LNCAP (cell line): ENCODE data around the gene ATP5MC2.

Source experiments
- CTCF ChIP-seq: fragments of 450-650 bp; IDR thresholded peaks from 2 replicates; pipeline ENCODE4 v1.5.1; 2017; ENCODE audit warnings: mild to moderate bottlenecking

Gene ATP5MC2

GRCh38 chr12:53659011-53659551 is 16.8 kb downstream of the ATP5MC2 start:
- TF ChIP-seq CTCF, result no peak

DNA sequence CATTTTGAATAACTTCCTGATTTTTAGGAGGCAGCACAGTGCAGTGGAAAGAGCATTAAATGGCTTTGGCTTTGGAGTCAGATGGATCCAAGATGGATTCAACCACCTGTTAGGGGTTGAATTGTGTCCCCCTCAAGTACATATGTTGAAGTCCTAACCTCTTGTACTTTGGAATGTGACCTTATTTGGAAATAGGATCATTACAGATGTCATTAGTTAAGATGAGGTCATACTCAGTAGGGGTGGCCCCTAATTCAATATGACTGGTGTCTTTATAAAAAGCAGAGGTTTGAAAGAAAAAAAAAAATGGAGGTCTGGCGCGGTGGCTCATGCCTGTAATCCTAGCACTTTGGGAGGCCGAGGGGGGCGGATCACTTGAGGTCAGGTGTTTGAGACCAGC is 18.8 kb downstream of the ATP5MC2 start:
- TF ChIP-seq CTCF, result no peak

DNA sequence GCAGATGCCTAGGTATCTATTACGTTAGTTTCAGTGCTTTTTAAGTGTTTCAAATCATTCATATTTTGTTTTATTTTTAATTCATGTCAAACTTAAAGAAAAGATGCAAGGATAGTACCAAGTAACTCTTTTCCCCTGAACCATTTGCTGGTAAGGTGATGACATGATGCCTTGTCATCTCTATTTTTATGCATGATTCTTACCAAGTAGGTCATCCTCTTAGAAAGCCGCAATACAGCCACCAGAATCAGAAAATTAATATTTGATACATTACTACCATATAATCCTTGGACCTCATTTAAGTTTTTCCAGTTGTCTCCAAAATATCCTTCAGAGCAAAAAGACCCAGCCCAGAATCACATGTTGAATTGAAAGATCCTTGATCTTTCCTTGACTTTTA is 22.3 kb downstream of the ATP5MC2 start:
- TF ChIP-seq CTCF, result no peak

DNA sequence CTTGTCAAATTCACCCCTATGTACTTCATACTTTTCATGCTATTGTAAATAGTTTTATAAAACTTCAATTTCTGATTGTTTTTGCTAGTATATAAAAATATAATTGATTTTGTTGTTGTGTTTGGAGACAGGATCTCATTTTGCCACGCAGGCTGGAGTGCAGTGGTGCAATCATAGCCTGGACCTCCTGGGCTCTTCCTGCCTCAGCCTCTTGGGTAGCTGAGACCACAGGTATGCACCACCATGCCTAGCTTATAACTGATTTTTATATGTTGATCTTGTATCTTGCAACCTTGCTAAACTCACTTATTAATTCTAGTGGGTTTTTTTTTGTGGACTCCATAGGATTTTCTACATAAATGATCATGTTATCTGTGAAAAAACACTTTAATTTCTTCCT is 23.5 kb downstream of the ATP5MC2 start:
- no peak for TF ChIP-seq CTCF

DNA sequence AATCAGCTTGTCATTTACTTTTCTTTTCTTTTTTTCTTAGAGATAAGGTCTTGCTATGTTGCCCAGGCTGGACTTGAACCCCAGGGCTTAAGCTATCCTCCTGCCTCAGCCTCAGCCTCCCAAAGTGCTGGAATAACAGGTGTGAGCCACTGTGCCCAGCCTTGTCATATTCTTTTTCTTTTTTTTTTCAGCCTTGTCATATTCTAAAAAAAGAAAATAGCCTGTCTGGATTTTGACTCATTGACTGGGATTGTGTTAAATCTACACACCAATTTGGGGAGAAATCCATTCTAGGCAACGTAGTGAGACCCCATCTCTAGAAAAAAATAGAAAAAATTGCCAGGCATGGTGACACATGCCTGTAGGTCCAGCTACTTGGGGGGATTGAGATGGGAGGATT is 24.1 kb downstream of the ATP5MC2 start:
- no peak for TF ChIP-seq CTCF

DNA sequence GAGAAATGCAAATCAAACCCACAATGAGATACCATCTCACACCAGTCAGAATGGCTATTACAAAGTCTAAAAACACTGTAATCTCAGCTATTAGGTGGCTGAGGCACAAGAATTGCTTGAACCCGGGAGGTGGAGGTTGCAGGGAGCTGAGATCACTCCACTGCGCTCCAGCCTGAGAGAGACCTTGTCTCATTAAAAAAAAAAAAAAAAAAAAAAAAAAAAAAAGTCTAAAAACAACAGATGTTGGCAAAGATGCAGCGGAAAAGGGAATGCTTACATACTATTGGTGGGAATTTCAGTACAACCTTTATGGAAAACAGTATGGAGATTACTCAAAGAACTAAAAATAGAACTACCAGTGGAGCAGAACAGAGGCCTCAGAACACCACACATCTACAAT is 30.7 kb downstream of the ATP5MC2 start:
- TF ChIP-seq CTCF, result no peak

- TF ChIP-seq CTCF, result no peak
Observed at GRCh38 chr12:53644133-53644532, 31.8 kb downstream of the ATP5MC2 start.
